Neural crest cell (in vitro differentiated cells): ENCODE data around the gene MAN2B2. TPM values are rescaled to one million over a fixed set of nuclear protein-coding genes. Genes with fewer than 3 reads are reported as not detected.

Experiments
- DNase-seq: peaks from one replicate; pipeline ENCODE4 v3.0.0; 2021; ENCODE audit warnings: low read depth, mixed read lengths, low spot score
- H3K27ac Mint-ChIP-seq: one replicate; pipeline ENCODE4 v1.8.0; 2021; ENCODE audit warnings: mild to moderate bottlenecking, mixed read lengths; ENCODE audit not compliant: unreplicated experiment
- H3K27me3 Mint-ChIP-seq: 2 replicates; pipeline ENCODE4 v1.8.0; 2021; ENCODE audit warnings: low read depth, mild to moderate bottlenecking, mixed read lengths
- H3K36me3 Mint-ChIP-seq: 2 replicates; pipeline ENCODE4 v1.8.0; 2021; ENCODE audit warnings: low read depth, mild to moderate bottlenecking, mixed read lengths
- H3K4me1 Mint-ChIP-seq: 2 replicates; pipeline ENCODE4 v1.8.0; 2021; ENCODE audit warnings: mixed read lengths
- H3K4me3 Mint-ChIP-seq: one replicate; pipeline ENCODE4 v1.8.0; 2021; ENCODE audit warnings: mild to moderate bottlenecking, mixed read lengths
- H3K9me3 Mint-ChIP-seq: 2 replicates; pipeline ENCODE4 v1.8.0; 2021; ENCODE audit warnings: mixed read lengths
- CTCF ChIP-seq: fragments of 200-600 bp; sonication (generic); conservative IDR thresholded peaks from 2 replicates; pipeline ENCODE4 v1.5.0; 2021; ENCODE audit warnings: antibody characterized with exemption, mild to moderate bottlenecking
- total RNA-seq: library from RNA; stranded (reverse); gene quantifications from 2 replicates; pipeline ENCODE4 v1.2.1, GENCODE V29; 2021

Gene MAN2B2
- total RNA-seq, 1 donor from 2014 or later = 9.4 TPM

GRCh38 chr4:6584865-6585264 lies 9.9 kb downstream of the MAN2B2 start:
- H3K36me3 Mint-ChIP-seq = peaks cover 18% of the 10 kb centered on the region
- no peaks in the 10 kb centered on the region for H3K27me3 Mint-ChIP-seq
- no peak overlapping the region for H3K27ac Mint-ChIP-seq

GRCh38 chr4:6586715-6587325 lies 11.8 kb downstream of the MAN2B2 start:
- Mint-ChIP-seq H3K27ac (no peak overlapping the region), H3K9me3 (peaks cover 6% of the 10 kb centered on the region), H3K4me1 (no peaks in the 10 kb centered on the region), H3K36me3 (peaks cover 11% of the 10 kb centered on the region), H3K27me3 (no peaks in the 10 kb centered on the region), H3K4me3 (no peak overlapping the region)
- DNase-seq = no peak
- TF ChIP-seq CTCF = no peak

More at GRCh38 chr4:6584865-6585264, 9.9 kb downstream of the MAN2B2 start:
- DNase-seq = no peak
- TF ChIP-seq CTCF = no peak
- no peak overlapping the region for H3K4me3 Mint-ChIP-seq
- no peaks in the 10 kb centered on the region for H3K4me1 Mint-ChIP-seq
- peaks cover 6% of the 10 kb centered on the region for H3K9me3 Mint-ChIP-seq

GRCh38 chr4:6589444-6589843 lies 14.5 kb downstream of the MAN2B2 start:
- H3K4me1 Mint-ChIP-seq = no peaks in the 10 kb centered on the region
- no peak for DNase-seq
- no peak overlapping the region for H3K4me3 Mint-ChIP-seq
- TF ChIP-seq CTCF = no peak
- H3K36me3 Mint-ChIP-seq = no peaks in the 10 kb centered on the region
- H3K9me3 Mint-ChIP-seq = no peaks in the 10 kb centered on the region
- no peak overlapping the region for H3K27ac Mint-ChIP-seq
- H3K27me3 Mint-ChIP-seq = no peaks in the 10 kb centered on the region

- H3K36me3 Mint-ChIP-seq = no peaks in the 10 kb centered on the region
- H3K4me1 Mint-ChIP-seq = no peaks in the 10 kb centered on the region
- H3K27me3 Mint-ChIP-seq = no peaks in the 10 kb centered on the region
- H3K4me3 Mint-ChIP-seq = no peak overlapping the region
- no peak for TF ChIP-seq CTCF
- H3K27ac Mint-ChIP-seq = no peak overlapping the region
- DNase-seq = no peak
- no peaks in the 10 kb centered on the region for H3K9me3 Mint-ChIP-seq
Observed at GRCh38 chr4:6591313-6591712, 16.3 kb downstream of the MAN2B2 start.

GRCh38 chr4:6591781-6592180 lies 16.8 kb downstream of the MAN2B2 start:
- H3K27me3 Mint-ChIP-seq = no peaks in the 10 kb centered on the region
- H3K27ac Mint-ChIP-seq = no peak overlapping the region
- no peak overlapping the region for H3K4me3 Mint-ChIP-seq
- H3K4me1 Mint-ChIP-seq = no peaks in the 10 kb centered on the region
- H3K36me3 Mint-ChIP-seq = no peaks in the 10 kb centered on the region
- H3K9me3 Mint-ChIP-seq = no peaks in the 10 kb centered on the region
- TF ChIP-seq CTCF = no peak
- DNase-seq = no peak
